SU-DHL-6 (cell line): ENCODE data around the gene KCNH1.

ENCODE experiments used
- H2AFZ ChIP-seq: fragments of 200-600 bp; sonication (generic); 2 replicates; pipeline ENCODE4 v1.6.1; 2014; ENCODE audit warnings: low read depth, mild to moderate bottlenecking, moderate library complexity, mixed read lengths, antibody characterized with exemption, low read length; ENCODE audit not compliant: severe bottlenecking
- H3F3A ChIP-seq: fragments of 200-600 bp; shearing (Covaris generic); 2 replicates; pipeline ENCODE4 v1.6.0; 2016; ENCODE audit warnings: antibody characterized with exemption, mild to moderate bottlenecking; ENCODE audit not compliant: insufficient read depth
- H3K27ac ChIP-seq: fragments of 200-600 bp; sonication (generic); 2 replicates; pipeline ENCODE4 v1.5.1; 2016; ENCODE audit warnings: low read depth, mild to moderate bottlenecking, low read length, moderate library complexity, mixed read lengths
- H3K27me3 ChIP-seq: fragments of 200-600 bp; sonication (generic), shearing (Covaris generic); 2 replicates; pipeline ENCODE4 v1.6.0; 2014; ENCODE audit warnings: mild to moderate bottlenecking, low read length
- H3K36me3 ChIP-seq: fragments of 200-600 bp; sonication (generic); 2 replicates; pipeline ENCODE4 v1.6.1; 2014; ENCODE audit warnings: mild to moderate bottlenecking, low read length, mixed read lengths
- H3K4me2 ChIP-seq: fragments of 300-600, 200-600 bp; shearing (Covaris generic), sonication (generic); 2 replicates; pipeline ENCODE4 v1.6.0; 2014; ENCODE audit warnings: low read length, low read depth, mild to moderate bottlenecking; ENCODE audit not compliant: poor library complexity, severe bottlenecking
- H3K4me3 ChIP-seq: fragments of 200-600 bp; sonication (generic); 2 replicates; pipeline ENCODE4 v1.5.1; 2014; ENCODE audit warnings: antibody characterized with exemption, low read length, mild to moderate bottlenecking, mixed read lengths; ENCODE audit not compliant: insufficient read depth, poor library complexity, severe bottlenecking
- H3K79me2 ChIP-seq: fragments of 200-600 bp; sonication (generic); 2 replicates; pipeline ENCODE4 v1.6.1; 2014; ENCODE audit warnings: mild to moderate bottlenecking, low read length, moderate library complexity; ENCODE audit not compliant: insufficient read depth
- H3K9ac ChIP-seq: fragments of 200-600 bp; sonication (generic); 2 replicates; pipeline ENCODE4 v1.7.0; 2014; ENCODE audit warnings: mild to moderate bottlenecking, low read length
- H3K9me2 ChIP-seq: fragments of 200-600 bp; sonication (generic); replicated peaks from 2 replicates; pipeline ENCODE4 v1.6.1; 2014; ENCODE audit warnings: low read length; ENCODE audit not compliant: insufficient read depth
- H3K9me3 ChIP-seq: fragments of 200-600 bp; sonication (generic); 2 replicates; pipeline ENCODE4 v1.6.1; 2014; ENCODE audit warnings: low read length, mixed read lengths; ENCODE audit not compliant: insufficient read depth
- H4K20me1 ChIP-seq: fragments of 200-600 bp; sonication (generic); 2 replicates; pipeline ENCODE4 v1.6.1; 2014; ENCODE audit warnings: low read depth, mild to moderate bottlenecking, antibody characterized with exemption, low read length, moderate library complexity, mixed read lengths
- CTCF ChIP-seq: fragments of 200-600 bp; sonication (generic); IDR thresholded peaks from one replicate; pipeline ENCODE4 v1.5.1; 2017; ENCODE audit warnings: antibody characterized with exemption, mild to moderate bottlenecking, low read length, moderate library complexity; ENCODE audit not compliant: insufficient read depth, poor library complexity, severe bottlenecking
- EZH2phosphoT487 ChIP-seq: fragments of 200-600 bp; sonication (generic), shearing (Covaris generic); conservative IDR thresholded peaks from 2 replicates; pipeline ENCODE4 v1.6.1; 2018; ENCODE audit warnings: mild to moderate bottlenecking, antibody characterized with exemption, low read length, moderate library complexity, mixed read lengths

Gene KCNH1

GRCh38 chr1:210920716-210921694 lies 212.9 kb downstream of the KCNH1 start:
- H3F3A ChIP-seq = no peaks in the 10 kb centered on the region
- no peaks in the 10 kb centered on the region for H4K20me1 ChIP-seq
- no peak overlapping the region for H2AFZ ChIP-seq
- no peak overlapping the region for H3K9ac ChIP-seq
- H3K9me3 ChIP-seq = no peaks in the 10 kb centered on the region
- H3K27me3 ChIP-seq = no peaks in the 10 kb centered on the region
- H3K79me2 ChIP-seq = no peaks in the 10 kb centered on the region
- no peak overlapping the region for H3K4me3 ChIP-seq
- no peak overlapping the region for H3K27ac ChIP-seq
- TF ChIP-seq EZH2phosphoT487 (no peak), CTCF (no peak)
- no peaks in the 10 kb centered on the region for H3K9me2 ChIP-seq
- no peak overlapping the region for H3K4me2 ChIP-seq
- H3K36me3 ChIP-seq = no peaks in the 10 kb centered on the region

- no peak overlapping the region for H3K27ac ChIP-seq
- no peak overlapping the region for H3K9ac ChIP-seq
- no peaks in the 10 kb centered on the region for H3K27me3 ChIP-seq
- no peaks in the 10 kb centered on the region for H3K36me3 ChIP-seq
- no peak overlapping the region for H3K4me2 ChIP-seq
- no peak overlapping the region for H2AFZ ChIP-seq
- H3K79me2 ChIP-seq = no peaks in the 10 kb centered on the region
- no peak for TF ChIP-seq CTCF
- TF ChIP-seq EZH2phosphoT487 = no peak
- no peaks in the 10 kb centered on the region for H3F3A ChIP-seq
- no peaks in the 10 kb centered on the region for H3K9me2 ChIP-seq
- H3K9me3 ChIP-seq = no peaks in the 10 kb centered on the region
- no peaks in the 10 kb centered on the region for H4K20me1 ChIP-seq
- no peak overlapping the region for H3K4me3 ChIP-seq
These were observed 213.7 kb downstream of the KCNH1 start for GRCh38 chr1:210920258-210920657.

- no peak overlapping the region for H2AFZ ChIP-seq
- H3K9me3 ChIP-seq = no peaks in the 10 kb centered on the region
- H3K27me3 ChIP-seq = no peaks in the 10 kb centered on the region
- H3K4me2 ChIP-seq = no peak overlapping the region
- no peak overlapping the region for H3K4me3 ChIP-seq
- no peaks in the 10 kb centered on the region for H3K79me2 ChIP-seq
- H3K9ac ChIP-seq = no peak overlapping the region
- no peak for TF ChIP-seq EZH2phosphoT487
- no peak for TF ChIP-seq CTCF
- no peaks in the 10 kb centered on the region for H3K9me2 ChIP-seq
- H3K27ac ChIP-seq = no peak overlapping the region
- H3F3A ChIP-seq = no peaks in the 10 kb centered on the region
- no peaks in the 10 kb centered on the region for H3K36me3 ChIP-seq
- no peaks in the 10 kb centered on the region for H4K20me1 ChIP-seq
These were observed 215.1 kb downstream of the KCNH1 start for GRCh38 chr1:210918893-210919292.
